Activated naive CD4-positive, alpha-beta T cell treated with anti-CD3 and anti-CD28 coated beads, Interleukin-2, amount 50 U/mL, for 16 hours (primary cell): ENCODE results near the gene FGF1.

ENCODE experiments used
- DNase-seq: peaks from one replicate; pipeline ENCODE4 v3.0.0-alpha.2; 2020

FGF1 gene

DNA sequence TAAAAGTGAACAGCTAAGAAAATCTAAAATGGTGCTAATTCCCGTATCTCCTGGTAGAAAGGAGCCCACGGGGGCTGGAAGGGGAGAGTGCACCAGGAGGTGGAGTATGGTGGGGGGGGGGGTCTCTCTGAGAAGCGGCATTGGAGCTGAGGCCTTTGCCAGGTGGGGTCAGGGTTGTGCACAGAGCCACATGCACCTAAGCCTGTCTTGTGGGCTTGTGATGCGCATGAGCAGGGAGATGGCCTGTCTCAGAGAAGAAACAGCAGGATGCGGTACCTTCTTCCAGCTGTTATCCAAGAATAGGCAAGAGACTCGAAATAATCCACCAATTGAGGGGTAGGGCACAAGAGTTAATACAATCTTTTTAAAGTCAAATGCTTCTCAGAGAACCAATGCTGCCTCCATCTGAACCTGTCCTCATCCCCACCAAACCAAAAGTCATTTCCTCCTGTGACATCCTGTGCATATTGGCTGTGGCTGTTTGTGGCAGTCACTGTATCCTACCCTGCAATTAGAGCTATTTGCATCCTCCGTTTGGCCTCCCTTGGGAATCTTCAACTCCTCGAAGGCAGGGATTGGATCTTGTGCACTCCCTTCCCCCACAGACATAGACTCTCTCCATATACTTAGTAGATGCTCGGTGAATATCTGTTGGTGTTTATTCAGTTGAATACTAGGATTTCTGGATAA lies 45.4 kb downstream of the FGF1 start:
- DNase-seq, result no peak

GRCh38 chr5:142639455-142639854 lies 46.4 kb downstream of the FGF1 start:
- DNase-seq, result no peak

DNA sequence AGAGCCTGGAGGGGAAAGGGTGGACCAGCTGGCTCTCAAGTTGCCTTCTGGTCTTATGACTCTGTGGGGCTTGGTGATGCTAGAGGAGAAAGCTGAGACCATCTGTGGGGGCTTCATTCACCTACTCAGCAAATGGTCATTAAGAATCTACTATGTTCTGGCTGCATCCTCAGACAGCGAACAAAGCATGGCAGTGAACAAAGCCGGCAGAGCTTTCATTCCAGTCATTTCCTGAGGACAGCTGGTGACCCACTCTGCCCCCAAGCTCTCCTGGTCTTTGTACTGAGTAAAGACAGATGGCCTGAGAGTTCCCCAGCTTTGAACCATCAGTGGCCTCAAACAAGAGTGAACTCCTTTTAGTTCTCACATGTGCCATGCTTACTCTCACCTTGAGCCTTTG lies 48.0 kb downstream of the FGF1 start:
- DNase-seq, result no peak

GRCh38 chr5:142636698-142637324 lies 49.1 kb downstream of the FGF1 start:
- DNase-seq, result no peak

- no peak for DNase-seq
Observed at GRCh38 chr5:142636093-142636492, 49.8 kb downstream of the FGF1 start.

GRCh38 chr5:142634216-142635011 lies 51.5 kb downstream of the FGF1 start:
- DNase-seq, result no peak

DNA sequence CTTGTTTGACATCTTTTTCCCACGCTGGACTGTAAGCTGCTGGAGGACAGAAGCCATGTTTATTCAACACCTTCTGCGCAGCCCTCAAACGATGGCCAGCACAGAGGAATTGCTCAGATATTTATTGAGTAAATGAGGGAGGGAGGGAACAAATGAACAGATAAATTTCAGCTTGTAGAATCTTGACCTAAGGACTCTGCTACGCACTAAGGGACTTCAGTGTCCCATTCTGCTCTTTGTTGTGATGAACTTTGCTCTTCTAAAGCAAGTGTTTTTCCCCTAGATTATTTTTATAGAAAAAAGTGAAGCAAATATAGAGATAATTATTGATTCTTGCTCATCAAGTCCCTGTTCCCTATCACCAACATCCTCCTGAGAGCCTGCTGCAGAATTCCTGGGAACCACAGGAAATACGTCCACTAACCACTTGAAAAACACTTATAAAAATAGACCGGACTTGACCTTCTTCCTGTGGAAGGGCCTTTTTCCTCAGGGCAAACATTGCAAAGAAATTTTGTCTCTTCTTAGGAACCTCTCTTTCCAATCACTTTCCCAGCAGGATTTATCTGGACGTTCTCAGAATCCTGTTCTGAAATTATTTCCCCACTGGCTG lies 54.9 kb downstream of the FGF1 start:
- DNase-seq, result no peak

DNA sequence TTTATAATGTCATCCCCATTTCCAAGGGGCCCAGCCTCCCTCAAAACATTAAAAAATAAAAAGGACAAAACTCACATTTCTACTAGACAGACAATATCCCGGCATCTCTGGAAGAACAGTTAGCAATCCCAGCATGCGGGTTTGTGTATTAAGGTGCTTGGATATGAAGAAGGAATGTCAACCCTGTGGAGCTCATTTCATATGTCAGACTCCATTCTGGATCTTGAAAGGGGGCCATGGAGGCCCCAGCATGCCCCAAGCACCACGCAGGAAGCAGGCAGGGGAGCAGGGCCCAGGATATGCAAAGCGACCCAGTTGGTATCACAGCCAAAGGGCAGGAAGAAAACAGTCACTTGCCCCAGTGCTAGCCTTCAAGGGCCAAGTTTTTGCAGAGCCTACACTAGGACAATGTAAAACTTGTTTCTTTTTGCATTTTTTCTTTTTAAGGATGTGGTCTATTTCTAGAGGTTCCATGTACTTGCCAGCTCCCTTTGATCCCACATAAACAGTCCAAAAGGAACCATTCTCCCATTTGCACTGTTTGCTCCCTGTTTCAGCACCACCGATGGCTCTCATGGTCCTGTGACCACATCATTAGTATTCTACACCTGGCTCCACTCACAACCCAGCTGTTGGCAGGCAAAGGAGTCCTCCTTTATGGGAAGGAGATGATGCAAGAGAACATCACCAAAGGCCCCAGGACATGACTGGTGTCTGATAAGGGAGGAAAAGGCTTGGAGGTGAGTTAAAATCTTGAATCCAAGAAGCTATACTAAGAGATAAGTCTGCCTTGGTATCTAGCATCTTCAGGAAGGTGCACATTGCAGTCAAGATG lies 58.3 kb downstream of the FGF1 start:
- DNase-seq, result no peak

DNA sequence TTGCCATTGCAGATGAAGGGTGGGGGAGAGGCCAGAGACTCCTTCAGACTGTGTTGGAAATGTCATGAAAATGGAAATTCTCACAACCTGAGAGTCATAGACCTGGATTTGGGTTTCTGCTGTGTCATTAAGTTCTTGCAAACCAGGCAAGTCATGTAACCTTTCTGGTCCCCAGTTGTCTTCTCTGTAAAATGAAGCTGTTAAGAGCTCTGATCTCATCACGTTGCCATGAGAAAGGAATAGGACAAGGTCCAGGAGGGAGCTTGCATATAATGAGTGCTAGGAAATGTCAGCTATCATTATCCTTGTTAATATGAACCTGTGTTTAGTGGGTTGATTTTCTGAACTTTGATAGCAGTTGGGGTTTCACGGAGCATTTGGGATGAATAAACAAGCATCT lies 59.1 kb downstream of the FGF1 start:
- DNase-seq, result no peak

DNA sequence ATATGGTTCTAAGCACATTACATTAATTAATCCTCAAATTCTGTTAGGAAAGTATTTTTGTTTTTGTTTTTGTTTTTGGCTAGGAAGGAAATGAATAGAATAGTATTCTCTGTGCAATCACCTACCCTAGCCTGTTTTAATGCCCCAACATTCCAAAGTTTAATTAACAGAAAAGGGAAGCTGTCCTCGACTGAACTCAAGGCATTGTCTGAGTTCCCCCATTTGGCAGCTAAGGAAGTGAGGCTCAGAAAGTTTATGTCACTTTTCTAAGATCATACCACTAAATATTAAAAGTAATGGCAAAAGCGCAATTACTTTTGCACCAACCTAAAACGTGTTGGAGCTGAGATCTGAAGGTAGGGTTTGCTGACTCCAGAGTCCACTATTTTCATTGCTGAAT lies 59.8 kb downstream of the FGF1 start:
- DNase-seq, result no peak

GRCh38 chr5:142621227-142621626 lies 64.7 kb downstream of the FGF1 start:
- DNase-seq, result no peak

DNA sequence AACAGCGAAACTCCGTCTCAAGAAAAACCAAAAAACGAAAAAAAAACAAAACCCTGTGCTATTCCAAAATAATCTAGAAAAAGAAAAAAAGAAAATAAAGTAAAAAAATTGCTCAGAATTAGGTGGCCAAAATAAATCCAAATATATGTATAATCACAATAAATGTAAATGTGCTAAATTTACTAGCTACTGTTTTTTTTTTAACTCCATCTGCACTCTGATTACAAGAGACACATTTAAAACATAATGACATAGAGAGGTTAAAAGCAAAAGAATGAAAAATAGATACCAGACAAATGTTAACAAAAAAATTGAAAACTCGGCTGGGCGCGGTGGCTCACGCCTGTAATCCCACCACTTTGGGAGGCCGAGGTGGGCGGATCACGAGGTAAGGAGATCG lies 66.1 kb downstream of the FGF1 start:
- DNase-seq, result no peak

DNA sequence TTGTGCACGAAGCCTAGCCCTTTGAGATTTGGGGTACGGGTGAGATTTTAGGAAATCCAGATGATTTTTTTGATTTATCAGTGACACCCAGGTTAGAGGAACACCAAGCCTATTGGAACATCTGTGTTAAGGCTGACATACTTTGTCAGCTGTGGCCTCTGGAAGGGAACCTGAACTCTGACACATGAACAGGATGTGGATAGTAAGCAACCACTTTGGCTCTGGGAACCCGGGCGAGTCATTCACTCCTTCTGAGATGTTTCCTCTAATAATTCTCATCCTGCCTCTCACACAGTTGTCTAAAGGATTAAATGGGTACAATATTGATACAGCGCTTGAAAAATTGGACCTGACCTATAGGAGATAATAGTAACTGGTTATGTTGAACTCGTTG lies 67.8 kb downstream of the FGF1 start:
- no peak for DNase-seq

DNA sequence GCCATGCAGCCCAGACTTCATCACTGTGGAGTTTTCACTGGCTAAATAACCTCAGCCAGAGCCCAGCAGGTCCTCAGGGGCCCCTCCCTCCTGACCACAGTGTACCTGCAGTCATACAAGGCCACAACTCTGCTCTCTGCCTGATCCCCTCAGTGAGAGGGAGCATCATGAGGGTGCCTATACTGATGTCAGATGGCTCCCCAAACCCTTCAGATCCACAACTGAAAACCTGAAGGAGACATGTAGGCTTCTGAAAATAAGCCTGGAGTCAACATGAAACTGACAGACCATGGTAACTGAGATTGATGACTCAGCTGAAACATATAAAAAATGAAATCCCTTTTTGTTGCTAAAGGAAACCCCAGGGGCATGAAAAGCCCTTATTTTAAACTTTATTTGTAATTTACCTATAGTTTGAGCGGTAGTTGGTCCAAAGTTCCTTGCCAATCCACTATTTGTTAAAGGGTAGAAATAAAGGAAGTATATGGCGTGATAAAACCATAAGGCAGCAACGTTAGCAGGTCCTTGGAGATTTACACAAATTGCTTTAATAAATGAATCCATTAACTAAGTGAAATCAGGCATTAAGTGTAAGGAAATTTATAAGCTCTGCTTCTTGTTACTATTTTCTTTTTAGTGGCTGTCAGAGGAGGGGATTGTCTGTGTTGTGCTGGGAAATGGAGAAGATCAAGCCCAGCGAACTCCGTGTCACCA lies 68.3 kb downstream of the FGF1 start:
- no peak for DNase-seq

- DNase-seq, result no peak
Observed at GRCh38 chr5:142615948-142616347, 69.9 kb downstream of the FGF1 start.

DNA sequence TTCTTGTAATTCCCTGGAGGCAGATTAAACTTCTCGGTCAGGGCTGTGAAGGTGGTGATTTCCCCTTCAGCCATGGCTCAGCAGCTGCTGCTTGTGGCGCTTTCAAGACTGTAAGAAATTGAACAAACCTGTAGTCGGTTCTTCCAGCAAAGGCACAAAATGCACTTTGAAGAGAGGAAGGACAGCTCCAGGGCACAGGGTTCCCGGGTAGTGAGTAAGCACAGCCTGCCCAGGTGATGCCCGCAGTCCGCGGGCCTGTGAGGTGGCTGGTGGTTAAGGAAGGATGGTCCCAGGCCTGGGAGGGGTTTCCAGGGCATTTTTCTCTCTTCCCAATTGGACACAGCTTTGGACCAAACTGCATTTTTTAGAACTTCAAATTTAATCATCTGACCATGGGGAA lies 71.8 kb downstream of the FGF1 start:
- DNase-seq, result no peak

DNA sequence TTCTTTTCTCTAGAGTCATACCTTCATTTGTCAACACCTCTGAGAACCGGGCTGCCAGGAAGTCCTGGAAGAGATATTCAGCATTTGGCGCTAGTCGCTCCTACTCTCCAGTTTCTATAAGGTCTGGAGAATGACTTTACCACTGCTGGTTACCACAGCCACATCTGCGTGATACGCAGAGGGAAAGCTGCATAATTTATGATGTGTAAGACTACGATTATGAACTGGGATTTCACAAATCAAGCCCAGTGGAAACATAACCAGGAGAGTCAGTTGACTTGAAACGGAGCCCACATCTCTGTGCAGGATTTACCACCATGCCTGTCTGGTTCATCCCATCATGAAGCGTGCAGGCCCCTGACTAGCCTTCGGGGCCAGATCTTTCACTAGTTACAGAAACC lies 72.6 kb downstream of the FGF1 start:
- DNase-seq, result no peak

- DNase-seq, result no peak
Observed at GRCh38 chr5:142612494-142613270, 73.2 kb downstream of the FGF1 start.

DNA sequence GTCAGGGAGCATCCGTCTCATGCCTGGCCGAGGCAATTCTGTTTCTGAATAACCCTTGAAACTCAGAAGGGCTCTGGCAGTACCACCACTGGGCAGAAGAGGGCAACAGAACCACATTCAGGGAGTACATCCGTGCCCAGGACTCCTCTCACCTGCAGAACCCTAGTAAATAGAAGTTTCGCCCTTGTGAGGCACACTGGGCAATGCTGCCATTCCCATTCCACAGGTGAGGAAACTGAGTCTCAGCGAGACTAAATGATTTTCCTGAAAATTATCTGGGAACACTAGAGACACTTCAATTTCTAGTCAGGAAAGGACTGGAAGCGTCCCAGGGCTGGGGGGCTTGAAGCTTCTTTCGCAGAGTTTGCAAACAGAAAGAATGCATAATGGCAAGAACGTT lies 74.7 kb downstream of the FGF1 start:
- DNase-seq, result peak; percentile 75

DNA sequence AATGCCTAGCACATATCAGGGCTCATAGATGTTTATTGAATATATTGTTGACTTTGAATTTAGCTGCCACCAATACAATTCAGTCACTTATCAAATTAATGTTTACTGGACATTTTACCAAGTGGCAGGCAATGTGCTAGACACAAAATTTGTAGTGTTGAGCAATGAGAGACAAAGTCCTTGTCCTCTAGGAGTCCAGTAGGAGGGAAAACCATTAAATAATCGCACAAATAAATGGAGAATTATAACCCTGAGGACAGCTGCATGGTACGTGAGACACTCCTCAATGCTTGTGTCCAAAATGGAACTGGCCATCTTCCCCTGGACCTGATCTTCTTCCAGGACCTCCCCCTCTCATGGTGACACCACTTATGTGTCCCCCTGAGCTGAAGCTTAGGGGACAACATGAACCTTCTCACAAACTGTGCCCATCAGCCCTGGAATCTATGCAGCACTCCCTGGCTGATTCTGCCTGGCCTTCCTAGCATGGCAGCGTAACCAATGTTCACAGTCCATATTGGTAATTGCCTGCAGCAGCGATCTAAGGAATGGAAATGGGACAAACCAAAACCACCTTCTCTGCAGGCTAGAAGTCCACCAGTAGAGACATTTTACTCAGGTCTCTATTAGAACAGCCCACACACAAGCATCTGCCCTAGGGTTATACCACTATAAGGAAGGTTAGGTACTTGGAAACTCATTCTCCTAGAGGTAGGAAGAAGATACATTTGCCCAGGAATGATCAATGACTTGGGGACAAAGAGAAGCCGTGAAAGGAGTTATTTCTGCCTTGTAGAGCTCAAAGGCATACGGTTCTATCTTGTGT lies 75.5 kb downstream of the FGF1 start:
- DNase-seq, result no peak
